GM21825 (cell line): ENCODE data around the gene ARHGEF26.

Source experiments
- ATAC-seq: cut with Tn5 transposase; IDR thresholded peaks from one replicate; pipeline ENCODE4 v1.9.1; 2021; ENCODE audit warnings: mild to moderate bottlenecking, moderate library complexity; ENCODE audit not compliant: unreplicated experiment

Gene ARHGEF26

GRCh38 chr3:154152741-154153140 lies 31.6 kb downstream of the ARHGEF26 start:
- ATAC-seq, result no peak

GRCh38 chr3:154156530-154156929 lies 35.3 kb downstream of the ARHGEF26 start:
- no peak for ATAC-seq

- no peak for ATAC-seq
These were observed 40.6 kb downstream of the ARHGEF26 start for GRCh38 chr3:154161806-154162205.

GRCh38 chr3:154164387-154164786 lies 43.2 kb downstream of the ARHGEF26 start:
- no peak for ATAC-seq

GRCh38 chr3:154168998-154169795 lies 48.0 kb downstream of the ARHGEF26 start:
- ATAC-seq, result no peak

GRCh38 chr3:154169796-154170110 lies 48.6 kb downstream of the ARHGEF26 start:
- ATAC-seq, result no peak

GRCh38 chr3:154170300-154170699 lies 49.1 kb downstream of the ARHGEF26 start:
- ATAC-seq, result no peak

- ATAC-seq, result no peak
These were observed 53.9 kb downstream of the ARHGEF26 start for GRCh38 chr3:154175041-154175440.

- ATAC-seq, result no peak
These were observed 54.8 kb downstream of the ARHGEF26 start for GRCh38 chr3:154176036-154176435.

- no peak for ATAC-seq
These were observed 56.2 kb downstream of the ARHGEF26 start for GRCh38 chr3:154177406-154177805.

- no peak for ATAC-seq
These were observed 57.0 kb downstream of the ARHGEF26 start for GRCh38 chr3:154178172-154178571.

GRCh38 chr3:154180836-154181691 lies 59.9 kb downstream of the ARHGEF26 start:
- no peak for ATAC-seq

GRCh38 chr3:154182322-154182922 lies 61.2 kb downstream of the ARHGEF26 start:
- no peak for ATAC-seq

- no peak for ATAC-seq
These were observed 61.8 kb downstream of the ARHGEF26 start for GRCh38 chr3:154182975-154183374.

- ATAC-seq, result no peak
These were observed 63.4 kb downstream of the ARHGEF26 start for GRCh38 chr3:154184582-154184981.

GRCh38 chr3:154188437-154188836 lies 67.2 kb downstream of the ARHGEF26 start:
- no peak for ATAC-seq

- ATAC-seq, result no peak
These were observed 67.7 kb downstream of the ARHGEF26 start for GRCh38 chr3:154188846-154189245.

GRCh38 chr3:154191520-154191919 lies 70.3 kb downstream of the ARHGEF26 start:
- no peak for ATAC-seq

- ATAC-seq, result no peak
These were observed 71.0 kb downstream of the ARHGEF26 start for GRCh38 chr3:154192225-154192624.

- ATAC-seq, result no peak
These were observed 71.9 kb downstream of the ARHGEF26 start for GRCh38 chr3:154193000-154193615.

- ATAC-seq, result no peak
These were observed 73.7 kb downstream of the ARHGEF26 start for GRCh38 chr3:154194877-154195276.
